Measurements from ENCODE around the gene SLC6A20.

The SLC6A20 gene

GRCh38 chr3:45777111-45777745 is 19.1 kb downstream of the SLC6A20 start:
- no peak for TF ChIP-seq CTCF (IDR thresholded peaks at IDR 0.05; ENCODE audit: control insufficient read depth, extremely low read depth, insufficient read depth)
- no peak overlapping the region for H3K4me3 ChIP-seq (ENCODE audit: low read depth, low read length)
- DNase-seq (ENCODE audit: low read depth), result no peak

GRCh38 chr3:45776611-45777010 is 19.7 kb downstream of the SLC6A20 start:
- DNase-seq (ENCODE audit: low read depth), result no peak
- H3K4me3 ChIP-seq (ENCODE audit: low read depth, low read length), result no peak overlapping the region
- no peak for TF ChIP-seq CTCF (IDR thresholded peaks at IDR 0.05; ENCODE audit: control insufficient read depth, extremely low read depth, insufficient read depth)

GRCh38 chr3:45776301-45776595 is 20.1 kb downstream of the SLC6A20 start:
- TF ChIP-seq CTCF (IDR thresholded peaks at IDR 0.05; ENCODE audit: control insufficient read depth, extremely low read depth, insufficient read depth), result no peak
- no peak for DNase-seq (ENCODE audit: low read depth)
- no peak overlapping the region for H3K4me3 ChIP-seq (ENCODE audit: low read depth, low read length)

GRCh38 chr3:45775571-45776300 is 20.6 kb downstream of the SLC6A20 start:
- DNase-seq (ENCODE audit: low read depth), result no peak
- H3K4me3 ChIP-seq (ENCODE audit: low read depth, low read length), result no peak overlapping the region
- TF ChIP-seq CTCF (IDR thresholded peaks at IDR 0.05; ENCODE audit: control insufficient read depth, extremely low read depth, insufficient read depth), result no peak

GRCh38 chr3:45774581-45775521 is 21.5 kb downstream of the SLC6A20 start:
- no peak overlapping the region for H3K4me3 ChIP-seq (ENCODE audit: low read depth, low read length)
- DNase-seq (ENCODE audit: low read depth), result no peak
- no peak for TF ChIP-seq CTCF (IDR thresholded peaks at IDR 0.05; ENCODE audit: control insufficient read depth, extremely low read depth, insufficient read depth)

GRCh38 chr3:45773714-45774449 is 22.5 kb downstream of the SLC6A20 start:
- no peak overlapping the region for H3K4me3 ChIP-seq (ENCODE audit: low read depth, low read length)
- DNase-seq (ENCODE audit: low read depth), result no peak
- TF ChIP-seq CTCF (IDR thresholded peaks at IDR 0.05; ENCODE audit: control insufficient read depth, extremely low read depth, insufficient read depth), result no peak

All from LNCaP clone FGC (cell line).